ENCODE measurements around the gene ATG2A. TPM values are rescaled to one million over a fixed set of nuclear protein-coding genes. Genes with fewer than 3 reads are reported as not detected.

The ATG2A gene
- total RNA-seq, 1 experiment from 2014 or later, result 28.6 TPM

- no peak for DNase-seq (ENCODE audit: low spot score)
- intact Hi-C loops (cut with micrococcal nuclease; ENCODE audit: unreplicated experiment), result no loop called here
- no TSS peak for BruUV-seq (replicated peaks)
- ChIA-PET POLR2A (ENCODE audit: low non-redundant PET) (no interaction called here), CTCF (no interaction called here)
- H3K27ac ChIP-seq (ENCODE audit: low read depth, low read length, poor library complexity, severe bottlenecking), result no peak overlapping the region
- TF ChIP-seq EZH2 (IDR thresholded peaks at IDR 0.05; ENCODE audit: borderline replicate concordance, low read depth, low read length, poor library complexity, severe bottlenecking), result no peak
- TF ChIP-seq, protein P1, sequence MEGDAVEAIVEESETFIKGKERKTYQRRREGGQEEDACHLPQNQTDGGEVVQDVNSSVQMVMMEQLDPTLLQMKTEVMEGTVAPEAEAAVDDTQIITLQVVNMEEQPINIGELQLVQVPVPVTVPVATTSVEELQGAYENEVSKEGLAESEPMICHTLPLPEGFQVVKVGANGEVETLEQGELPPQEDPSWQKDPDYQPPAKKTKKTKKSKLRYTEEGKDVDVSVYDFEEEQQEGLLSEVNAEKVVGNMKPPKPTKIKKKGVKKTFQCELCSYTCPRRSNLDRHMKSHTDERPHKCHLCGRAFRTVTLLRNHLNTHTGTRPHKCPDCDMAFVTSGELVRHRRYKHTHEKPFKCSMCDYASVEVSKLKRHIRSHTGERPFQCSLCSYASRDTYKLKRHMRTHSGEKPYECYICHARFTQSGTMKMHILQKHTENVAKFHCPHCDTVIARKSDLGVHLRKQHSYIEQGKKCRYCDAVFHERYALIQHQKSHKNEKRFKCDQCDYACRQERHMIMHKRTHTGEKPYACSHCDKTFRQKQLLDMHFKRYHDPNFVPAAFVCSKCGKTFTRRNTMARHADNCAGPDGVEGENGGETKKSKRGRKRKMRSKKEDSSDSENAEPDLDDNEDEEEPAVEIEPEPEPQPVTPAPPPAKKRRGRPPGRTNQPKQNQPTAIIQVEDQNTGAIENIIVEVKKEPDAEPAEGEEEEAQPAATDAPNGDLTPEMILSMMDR (conservative IDR thresholded peaks at IDR 0.05; ENCODE audit: low read depth, low read length), result no peak
- H3K36me3 ChIP-seq (ENCODE audit: insufficient read depth, low read length, poor library complexity, severe bottlenecking), result peaks cover 37% of the 10 kb centered on the region
- H3K4me3 ChIP-seq (ENCODE audit: low read depth, low read length, poor library complexity, severe bottlenecking), result no peak overlapping the region
- no peaks in the 10 kb centered on the region for H3K9me3 ChIP-seq (ENCODE audit: low read depth, low read length, poor library complexity, severe bottlenecking)
- H3K4me1 ChIP-seq (ENCODE audit: insufficient read depth, low read length, poor library complexity, severe bottlenecking), result no peaks in the 10 kb centered on the region
- H3K27me3 ChIP-seq (replicated peaks; ENCODE audit: insufficient read depth, low read depth, low read length, poor library complexity), result no peaks in the 10 kb centered on the region
These were observed 10.7 kb downstream of the ATG2A start for GRCh38 chr11:64906314-64906635.

DNA sequence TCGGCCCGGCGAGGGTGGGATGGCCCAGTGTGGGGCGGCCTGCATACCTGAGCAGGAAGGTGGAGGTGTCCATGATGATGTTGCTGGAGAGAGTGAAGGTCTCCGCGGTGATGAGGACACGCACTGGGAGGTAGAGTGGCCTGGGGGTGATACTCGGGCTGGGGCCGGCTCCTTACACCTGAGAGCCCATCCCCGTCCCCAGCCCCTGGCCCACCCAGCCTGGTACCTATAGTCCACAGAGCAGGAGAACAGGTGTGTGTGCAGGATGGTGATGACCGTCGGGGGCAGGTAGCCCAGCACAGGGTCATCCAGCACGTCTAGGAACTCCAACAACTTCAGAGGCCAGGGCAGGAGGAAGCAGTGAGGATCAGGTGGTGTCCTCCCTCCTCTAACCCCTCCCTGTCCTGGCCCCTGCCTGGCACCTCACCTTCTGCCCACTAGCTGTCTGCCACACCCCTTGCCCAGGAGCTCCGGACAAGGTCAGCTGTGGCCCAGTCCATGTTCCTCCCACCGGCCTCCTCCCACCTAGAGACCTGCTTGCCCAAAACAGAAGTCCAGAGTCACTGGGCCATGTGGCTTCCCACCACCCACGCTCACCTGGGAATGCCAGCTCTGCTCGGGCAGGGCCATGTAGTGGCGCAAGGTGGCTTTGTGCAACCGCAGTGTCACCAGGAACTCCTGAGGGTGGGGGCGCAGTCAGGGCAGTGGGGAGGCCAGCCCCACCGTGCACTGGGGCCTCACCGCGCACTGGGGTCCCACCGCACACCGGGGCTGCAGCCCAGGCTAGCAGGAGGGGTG, 11.3 kb downstream of the ATG2A start:
- no peaks in the 10 kb centered on the region for H3K9me3 ChIP-seq (ENCODE audit: low read depth, low read length, poor library complexity, severe bottlenecking)
- ChIA-PET CTCF (no interaction called here), POLR2A (ENCODE audit: low non-redundant PET) (no interaction called here)
- peaks cover 31% of the 10 kb centered on the region for H3K36me3 ChIP-seq (ENCODE audit: insufficient read depth, low read length, poor library complexity, severe bottlenecking)
- H3K4me1 ChIP-seq (ENCODE audit: insufficient read depth, low read length, poor library complexity, severe bottlenecking), result no peaks in the 10 kb centered on the region
- H3K27ac ChIP-seq (ENCODE audit: low read depth, low read length, poor library complexity, severe bottlenecking), result no peak overlapping the region
- BruUV-seq (replicated peaks), result no TSS peak
- intact Hi-C loops (cut with micrococcal nuclease; ENCODE audit: unreplicated experiment), result no loop called here
- TF ChIP-seq EZH2 (IDR thresholded peaks at IDR 0.05; ENCODE audit: borderline replicate concordance, low read depth, low read length, poor library complexity, severe bottlenecking), result no peak
- TF ChIP-seq, protein P1 (conservative IDR thresholded peaks at IDR 0.05; ENCODE audit: low read depth, low read length), result no peak
- H3K4me3 ChIP-seq (ENCODE audit: low read depth, low read length, poor library complexity, severe bottlenecking), result no peak overlapping the region
- no peak for DNase-seq (ENCODE audit: low spot score)
- H3K27me3 ChIP-seq (replicated peaks; ENCODE audit: insufficient read depth, low read depth, low read length, poor library complexity), result no peaks in the 10 kb centered on the region

GRCh38 chr11:64903291-64903833, 13.6 kb downstream of the ATG2A start:
- Histone ChIP-seq H3K4me1 (ENCODE audit: insufficient read depth, low read length, poor library complexity, severe bottlenecking) (no peaks in the 10 kb centered on the region), H3K9me3 (ENCODE audit: low read depth, low read length, poor library complexity, severe bottlenecking) (no peaks in the 10 kb centered on the region), H3K4me3 (ENCODE audit: low read depth, low read length, poor library complexity, severe bottlenecking) (no peak overlapping the region), H3K36me3 (ENCODE audit: insufficient read depth, low read length, poor library complexity, severe bottlenecking) (peaks cover 12% of the 10 kb centered on the region), H3K27me3 (replicated peaks; ENCODE audit: insufficient read depth, low read depth, low read length, poor library complexity) (no peaks in the 10 kb centered on the region), H3K27ac (ENCODE audit: low read depth, low read length, poor library complexity, severe bottlenecking) (no peak overlapping the region)
- DNase-seq (ENCODE audit: low spot score), result no peak
- TF ChIP-seq, protein P1 (conservative IDR thresholded peaks at IDR 0.05; ENCODE audit: low read depth, low read length), result no peak
- no peak for TF ChIP-seq EZH2 (IDR thresholded peaks at IDR 0.05; ENCODE audit: borderline replicate concordance, low read depth, low read length, poor library complexity, severe bottlenecking)
- intact Hi-C loops (cut with micrococcal nuclease; ENCODE audit: unreplicated experiment), result no loop called here
- CTCF ChIA-PET, result no interaction called here
- no TSS peak for BruUV-seq (replicated peaks)
- POLR2A ChIA-PET (ENCODE audit: low non-redundant PET), result no interaction called here

All from A673 (cell line).